ENCODE results near the gene PRG3. TPM values are rescaled to one million over a fixed set of nuclear protein-coding genes. Genes with fewer than 3 reads are reported as not detected.

The PRG3 gene
- total RNA-seq, 1 experiment from 2014 or later: not detected

GRCh38 chr11:57368106-57368844 is 12.7 kb downstream of the PRG3 start:
- Histone ChIP-seq H4K8ac (replicated peaks; ENCODE audit: insufficient read length, low read depth, low read length) (no peak overlapping the region), H3K79me1 (ENCODE audit: insufficient read depth, low read depth, low read length, poor library complexity, severe bottlenecking) (no peaks in the 10 kb centered on the region), H2BK120ac (ENCODE audit: low read depth, low read length, poor library complexity, severe bottlenecking) (no peak overlapping the region), H2BK15ac (ENCODE audit: low read depth, low read length) (no peak overlapping the region), H3K4ac (ENCODE audit: low read depth, low read length) (no peak overlapping the region), H4K20me1 (ENCODE audit: control insufficient read depth, insufficient read depth, insufficient read length) (no peaks in the 10 kb centered on the region), H3K56ac (ENCODE audit: insufficient read length, low read depth, low read length) (no peak overlapping the region), H3K23ac (ENCODE audit: insufficient read length, low read depth, low read length) (no peak overlapping the region), H2BK20ac (ENCODE audit: low read depth, low read length, poor library complexity, severe bottlenecking) (no peak overlapping the region), H2BK5ac (ENCODE audit: insufficient read length, low read length) (no peak overlapping the region), H3K18ac (ENCODE audit: insufficient read length, low read depth, low read length) (no peak overlapping the region), H3K27me3 (ENCODE audit: insufficient read depth, low read length) (no peaks in the 10 kb centered on the region), H3K4me2 (ENCODE audit: insufficient read depth, insufficient read length, low read length) (no peak overlapping the region), H2AK5ac (ENCODE audit: insufficient read length, low read length) (no peak overlapping the region), H3K27ac (ENCODE audit: insufficient read length, low read depth, low read length) (no peak overlapping the region), H3K14ac (ENCODE audit: insufficient read depth, low read length) (no peak overlapping the region), H4K5ac (ENCODE audit: insufficient read length, low read depth, low read length) (no peak overlapping the region), H3K9ac (ENCODE audit: extremely low read depth, insufficient read length, low read length) (no peak overlapping the region), H3K79me2 (ENCODE audit: insufficient read depth, low read length) (no peaks in the 10 kb centered on the region), H2AFZ (ENCODE audit: low read length) (no peak overlapping the region), H3K9me3 (ENCODE audit: control insufficient read depth, low read depth, low read length) (no peaks in the 10 kb centered on the region), H3T11ph (ENCODE audit: low read length) (no peak overlapping the region), H4K91ac (ENCODE audit: insufficient read length, low read depth, low read length) (no peak overlapping the region), H3K4me1 (ENCODE audit: insufficient read depth, low read length) (peaks cover 6% of the 10 kb centered on the region), H3K23me2 (ENCODE audit: insufficient read length, low read depth, low read length, poor library complexity, severe bottlenecking) (no peaks in the 10 kb centered on the region), H2BK12ac (ENCODE audit: insufficient read length, low read depth, low read length) (no peak overlapping the region)
- H3K9me3 Mint-ChIP-seq: 0 out of 5 replicates have a peak, but pooled peaks cover 0 to 2% of the 10 kb centered on the region in 2 experiments
- no peak overlapping the region for H3K4me3 Mint-ChIP-seq
- TF ChIP-seq CTCF (conservative IDR thresholded peaks at IDR 0.05): no peak
- no CpG with 5 or more reads among the region's 19 CpGs for WGBS (ENCODE audit: extremely low coverage, insufficient read length, low lambda C conversion rate)
- no peaks in the 10 kb centered on the region for H3K36me3 Mint-ChIP-seq (ENCODE audit: insufficient read depth in 1 of 3, low read depth in 3 of 3)
- DNase-seq: no peak
- no peak overlapping the region for H3K27ac Mint-ChIP-seq
- H3K27me3 Mint-ChIP-seq (ENCODE audit: low read depth): peaks cover 26% of the 10 kb centered on the region
- H3K4me1 Mint-ChIP-seq: peaks cover 24% of the 10 kb centered on the region in 2 experiments

All from H9 (cell line).